ACC112 (cell line): ENCODE data around the gene AMPD2.
A peak's percentile ranks its signal among the peaks of the same experiment; 100 is the strongest.

Experiments
- H2AFZ ChIP-seq: fragments of 200-600 bp; sonication (generic); one replicate; pipeline ENCODE4 v1.6.0; 2017; ENCODE audit warnings: antibody characterized with exemption, low read length; ENCODE audit not compliant: unreplicated experiment
- H3K27ac ChIP-seq: fragments of 200-600 bp; sonication (generic); 2 replicates; pipeline ENCODE4 v1.5.1; 2014; ENCODE audit warnings: low read depth, mild to moderate bottlenecking, antibody characterized with exemption, low read length, moderate library complexity
- H3K27me3 ChIP-seq: fragments of 200-600 bp; sonication (generic); 2 replicates; pipeline ENCODE4 v1.6.1; 2014; ENCODE audit warnings: mild to moderate bottlenecking, antibody characterized with exemption, low read length, moderate library complexity, mixed read lengths; ENCODE audit not compliant: insufficient read depth
- H3K36me3 ChIP-seq: fragments of 200-600 bp; sonication (generic); 2 replicates; pipeline ENCODE4 v1.6.1; 2016; ENCODE audit warnings: mild to moderate bottlenecking, antibody characterized with exemption, low read length, moderate library complexity, mixed read lengths; ENCODE audit not compliant: insufficient read depth
- H3K4me1 ChIP-seq: fragments of 200-600 bp; sonication (generic); one replicate; pipeline ENCODE4 v1.6.1; 2016; ENCODE audit warnings: low read length, mixed read lengths; ENCODE audit not compliant: insufficient read depth, unreplicated experiment, control insufficient read depth
- H3K4me3 ChIP-seq: fragments of 200-600 bp; sonication (generic); 2 replicates; pipeline ENCODE4 v1.5.1; 2014; ENCODE audit warnings: mild to moderate bottlenecking, low read depth, low read length
- H3K79me2 ChIP-seq: fragments of 200-600 bp; sonication (generic); one replicate; pipeline ENCODE4 v1.6.0; 2016; ENCODE audit warnings: low read length; ENCODE audit not compliant: control insufficient read depth, unreplicated experiment, insufficient read depth

The AMPD2 gene

DNA sequence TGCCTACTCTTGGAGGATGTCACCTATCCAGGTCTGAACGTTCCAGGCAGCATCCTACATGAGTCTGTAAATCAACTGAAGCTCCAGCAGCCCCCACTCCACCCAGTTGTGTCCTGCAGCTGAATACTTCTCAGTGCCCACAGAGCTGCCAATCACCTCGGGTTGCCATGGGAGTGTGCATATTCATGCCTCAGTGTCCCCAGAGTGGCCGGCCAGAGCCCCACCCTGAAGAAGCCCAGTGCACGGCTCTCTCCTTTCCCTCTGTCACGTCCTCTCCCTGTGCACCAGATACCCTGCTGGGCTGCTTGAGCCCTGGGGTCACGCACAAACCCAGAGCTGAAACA, 20.2 kb downstream of the AMPD2 start:
- Histone ChIP-seq H3K79me2 (no peaks in the 10 kb centered on the region), H3K36me3 (no peaks in the 10 kb centered on the region), H3K27me3 (no peaks in the 10 kb centered on the region), H3K4me3 (no peak overlapping the region), H3K4me1 (peaks cover 20% of the 10 kb centered on the region), H2AFZ (no peak overlapping the region), H3K27ac (no peak overlapping the region)

DNA sequence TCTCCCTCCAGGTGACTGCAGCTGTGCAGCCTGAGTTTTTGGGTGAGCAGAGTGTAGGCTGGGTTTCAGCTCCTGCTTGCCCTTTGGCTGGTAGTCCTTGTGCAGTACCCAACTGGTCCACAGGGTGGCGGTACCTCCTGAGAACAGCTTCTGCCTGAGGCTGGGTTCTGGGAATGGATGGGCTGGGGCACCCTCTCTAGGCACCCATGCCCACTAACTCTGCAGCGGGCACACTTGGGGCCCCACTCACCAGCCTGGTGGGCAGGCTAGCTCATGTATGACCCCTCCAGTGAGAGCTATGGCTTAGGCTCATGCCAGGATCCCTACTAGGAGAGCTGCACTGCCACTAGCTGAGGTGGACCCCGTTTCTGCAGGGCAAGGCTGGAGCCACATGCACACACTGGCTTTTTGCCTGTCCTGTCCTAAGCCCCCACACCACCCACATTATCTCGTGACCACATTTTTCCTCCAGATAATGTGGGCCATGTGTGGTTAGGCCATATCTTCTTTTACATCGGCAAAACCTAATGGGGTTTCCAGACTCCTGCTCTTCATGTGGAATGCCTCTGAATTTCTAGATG, 20.7 kb downstream of the AMPD2 start:
- H3K4me3 ChIP-seq: no peak overlapping the region
- H3K79me2 ChIP-seq: no peaks in the 10 kb centered on the region
- no peak overlapping the region for H2AFZ ChIP-seq
- H3K36me3 ChIP-seq: no peaks in the 10 kb centered on the region
- no peak overlapping the region for H3K27ac ChIP-seq
- peaks cover 20% of the 10 kb centered on the region for H3K4me1 ChIP-seq
- H3K27me3 ChIP-seq: no peaks in the 10 kb centered on the region

DNA sequence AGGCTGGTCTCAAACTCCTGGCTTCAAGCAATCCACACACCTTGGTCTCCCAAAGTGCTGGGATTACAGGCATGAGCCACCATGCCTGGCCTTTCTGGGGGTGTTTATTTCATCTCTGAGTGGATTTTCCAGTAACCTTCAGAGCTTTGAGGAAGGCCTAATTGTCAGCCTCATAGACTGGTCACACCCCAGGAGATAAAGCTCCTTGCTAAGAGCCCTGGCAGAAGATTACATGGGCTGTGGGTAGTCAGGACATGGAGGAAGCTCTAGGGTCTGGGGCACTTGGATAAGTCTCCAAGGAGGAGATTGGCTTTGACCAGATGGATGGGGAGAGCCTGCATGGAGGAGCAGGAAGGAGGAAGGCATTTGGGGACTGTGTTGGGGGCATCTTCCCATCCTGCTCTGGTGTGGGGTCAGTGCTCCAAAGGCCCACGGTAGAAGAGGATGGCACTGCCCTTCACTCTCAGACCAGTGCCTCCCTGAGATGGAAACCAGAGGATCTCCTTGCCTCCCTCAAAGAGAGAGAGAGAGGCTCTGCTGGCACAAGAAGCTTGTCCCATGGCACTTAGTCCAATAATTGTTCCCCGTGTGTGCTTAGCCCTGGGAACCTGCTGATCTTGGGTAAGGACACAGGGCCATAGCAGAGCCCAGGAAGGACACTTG, 21.6 kb downstream of the AMPD2 start:
- no peak overlapping the region for H3K27ac ChIP-seq
- no peaks in the 10 kb centered on the region for H3K27me3 ChIP-seq
- H3K36me3 ChIP-seq: no peaks in the 10 kb centered on the region
- H3K79me2 ChIP-seq: no peaks in the 10 kb centered on the region
- H3K4me3 ChIP-seq: no peak overlapping the region
- peaks cover 12% of the 10 kb centered on the region for H3K4me1 ChIP-seq
- no peak overlapping the region for H2AFZ ChIP-seq

DNA sequence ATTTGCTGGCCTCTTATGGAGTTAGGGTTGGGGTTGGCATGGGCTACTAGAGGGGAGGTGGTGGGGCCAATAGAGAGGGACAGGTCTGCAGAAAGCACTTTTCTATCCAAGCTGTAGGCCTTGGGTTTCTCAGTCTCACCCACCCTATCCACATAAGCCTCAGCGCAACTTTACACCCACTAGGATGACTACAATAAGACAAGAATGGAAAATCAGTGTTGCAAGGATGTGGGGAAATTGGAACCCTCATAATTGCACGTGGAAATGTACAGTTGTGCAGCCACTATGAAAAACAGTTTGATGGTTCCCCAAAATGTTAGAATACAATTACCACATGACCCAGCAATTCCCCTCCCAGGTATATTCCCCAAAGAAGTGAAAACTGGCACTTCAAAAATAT, 22.2 kb downstream of the AMPD2 start:
- Histone ChIP-seq H3K79me2 (no peaks in the 10 kb centered on the region), H3K4me3 (no peak overlapping the region), H3K4me1 (peaks cover 5% of the 10 kb centered on the region), H3K27ac (no peak overlapping the region), H3K36me3 (no peaks in the 10 kb centered on the region), H3K27me3 (no peaks in the 10 kb centered on the region), H2AFZ (no peak overlapping the region)

DNA sequence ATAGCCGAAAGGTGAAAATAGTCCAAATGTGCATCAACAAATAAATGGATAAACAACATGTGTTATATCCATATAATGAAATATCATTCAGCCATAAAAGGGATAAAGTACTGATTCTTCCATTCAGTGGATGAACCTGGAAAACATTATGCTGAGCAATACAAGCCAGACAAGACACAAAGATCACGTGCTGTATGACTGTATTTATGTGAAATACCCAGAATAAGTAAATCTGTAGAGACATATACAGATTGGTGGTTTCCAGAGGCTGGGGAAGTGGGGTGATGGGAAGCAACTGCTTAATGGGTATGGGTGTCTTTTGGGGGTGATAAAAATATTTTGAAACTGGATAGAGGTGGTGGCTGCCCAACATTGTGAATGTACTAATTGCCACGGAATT, 23.0 kb downstream of the AMPD2 start:
- Histone ChIP-seq H2AFZ (no peak overlapping the region), H3K36me3 (no peaks in the 10 kb centered on the region), H3K27ac (no peak overlapping the region), H3K4me3 (no peak overlapping the region), H3K79me2 (no peaks in the 10 kb centered on the region), H3K27me3 (no peaks in the 10 kb centered on the region), H3K4me1 (peaks cover 4% of the 10 kb centered on the region)

DNA sequence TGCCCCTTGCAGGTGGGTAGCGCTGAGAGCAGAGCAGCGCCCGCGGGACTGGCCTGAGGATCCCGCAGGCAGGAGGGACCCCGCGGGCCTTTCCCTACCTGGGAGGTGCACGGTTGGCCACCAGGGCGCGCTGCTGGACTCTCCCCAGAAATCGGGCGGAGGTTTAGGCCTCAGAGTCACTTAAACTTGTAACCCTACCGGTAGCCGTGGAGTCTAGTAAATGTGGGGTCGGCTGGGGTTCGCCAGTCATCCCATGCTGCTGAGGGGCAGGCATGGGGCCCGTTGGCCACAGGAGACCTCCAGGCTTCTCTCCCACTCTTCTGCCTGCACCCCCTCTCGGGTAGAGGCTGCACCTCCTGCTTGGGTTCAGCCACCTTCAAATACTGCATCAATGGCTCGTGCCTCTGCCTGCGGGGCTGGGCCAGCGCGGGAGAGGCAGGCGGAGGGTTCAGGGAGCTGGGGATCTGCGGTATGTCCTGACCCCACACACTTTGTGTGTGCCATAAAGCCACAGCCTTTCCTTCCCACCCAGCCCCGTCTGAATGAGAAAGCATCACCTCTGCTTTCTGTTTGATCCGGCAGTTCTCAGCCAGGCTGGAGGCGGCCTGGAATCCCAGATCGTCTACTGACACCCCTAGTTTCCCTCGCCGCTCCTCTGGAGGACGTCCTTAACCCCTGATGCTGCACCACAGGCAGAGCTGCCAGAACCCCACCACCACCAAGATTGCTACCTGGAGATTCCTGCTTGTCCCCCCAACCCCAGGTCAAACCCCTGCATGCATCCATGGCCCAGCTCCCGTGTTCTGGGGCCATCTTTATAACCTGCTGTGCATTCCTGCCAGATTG, 24.0 kb downstream of the AMPD2 start:
- Histone ChIP-seq H3K36me3 (no peaks in the 10 kb centered on the region), H3K4me1 (peaks cover 4% of the 10 kb centered on the region), H3K4me3 (no peak overlapping the region), H3K27me3 (no peaks in the 10 kb centered on the region), H3K79me2 (no peaks in the 10 kb centered on the region), H2AFZ (peak overlapping the region; percentile 76), H3K27ac (no peak overlapping the region)

DNA sequence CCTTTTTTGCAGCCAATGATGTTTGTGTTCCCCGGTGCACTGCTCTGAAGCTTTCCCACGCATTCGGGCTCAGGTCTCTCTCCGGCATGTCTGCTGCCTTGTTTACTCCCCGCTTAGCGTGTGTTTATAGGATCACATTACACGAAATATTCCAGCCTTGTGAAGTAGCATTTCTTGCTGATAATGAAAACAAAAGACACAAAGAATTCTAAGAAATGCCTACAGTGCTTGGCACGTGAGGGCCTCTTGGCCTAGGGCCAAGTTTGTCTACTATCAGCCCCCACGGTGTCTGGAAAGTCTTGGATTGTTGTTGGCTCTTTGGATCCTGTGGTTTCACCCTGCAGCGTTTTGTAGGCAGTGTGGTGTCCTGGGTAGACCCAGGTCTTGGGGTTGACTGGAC, 25.0 kb downstream of the AMPD2 start:
- no peak overlapping the region for H3K27ac ChIP-seq
- no peak overlapping the region for H2AFZ ChIP-seq
- peaks cover 4% of the 10 kb centered on the region for H3K4me1 ChIP-seq
- no peaks in the 10 kb centered on the region for H3K27me3 ChIP-seq
- H3K4me3 ChIP-seq: no peak overlapping the region
- no peaks in the 10 kb centered on the region for H3K36me3 ChIP-seq
- H3K79me2 ChIP-seq: no peaks in the 10 kb centered on the region

DNA sequence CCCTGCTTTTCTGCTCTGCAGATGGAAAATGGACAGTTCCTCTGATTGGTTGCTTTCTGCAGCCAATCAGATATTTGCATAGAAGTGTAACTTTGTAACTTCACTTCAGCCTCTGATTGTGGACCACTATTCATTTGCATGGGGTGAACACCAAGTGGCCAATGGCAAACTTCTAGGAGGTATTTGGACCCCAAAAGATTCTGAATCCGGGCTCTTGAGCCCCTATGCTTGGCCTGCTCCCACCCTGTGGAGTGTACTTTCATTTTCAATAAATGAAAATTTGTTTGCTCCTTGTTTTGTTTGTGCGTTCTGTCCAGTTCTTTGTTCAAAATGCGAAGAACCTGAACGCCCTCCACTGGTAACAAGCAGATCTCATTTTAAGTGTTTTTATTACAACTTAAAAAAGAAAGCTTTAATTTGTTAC, 29.9 kb downstream of the AMPD2 start:
- Histone ChIP-seq H2AFZ (peak overlapping the region; percentile 84), H3K4me3 (peak overlapping the region; percentile 72), H3K4me1 (peaks cover 14% of the 10 kb centered on the region), H3K36me3 (no peaks in the 10 kb centered on the region), H3K27ac (no peak overlapping the region), H3K27me3 (peaks cover 11% of the 10 kb centered on the region; the same call in 1 of the 2 replicates), H3K79me2 (no peaks in the 10 kb centered on the region)

DNA sequence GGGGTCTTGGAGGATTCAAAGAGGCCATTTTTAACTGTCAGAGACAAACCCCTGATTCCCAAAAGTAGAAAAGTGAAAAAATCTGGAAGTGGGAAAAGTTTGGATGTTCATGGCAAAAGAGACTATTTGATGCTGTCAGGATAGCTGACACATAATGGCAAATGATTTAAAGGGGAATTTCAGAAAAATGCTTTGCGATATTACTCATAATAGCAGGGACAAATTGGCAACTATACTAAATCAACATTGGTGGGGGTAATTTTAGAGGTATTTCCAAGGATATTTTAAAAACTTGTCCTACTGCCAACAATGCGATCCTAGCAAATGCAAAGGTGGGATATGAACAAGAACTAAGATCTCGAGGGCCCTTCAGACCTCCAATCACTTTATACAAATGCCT, 31.0 kb downstream of the AMPD2 start:
- Histone ChIP-seq H3K4me1 (peaks cover 19% of the 10 kb centered on the region), H3K27ac (no peak overlapping the region), H3K36me3 (no peaks in the 10 kb centered on the region), H3K4me3 (no peak overlapping the region), H2AFZ (peak overlapping the region; percentile 26), H3K27me3 (peaks cover 11% of the 10 kb centered on the region; the same call in 1 of the 2 replicates), H3K79me2 (no peaks in the 10 kb centered on the region)

DNA sequence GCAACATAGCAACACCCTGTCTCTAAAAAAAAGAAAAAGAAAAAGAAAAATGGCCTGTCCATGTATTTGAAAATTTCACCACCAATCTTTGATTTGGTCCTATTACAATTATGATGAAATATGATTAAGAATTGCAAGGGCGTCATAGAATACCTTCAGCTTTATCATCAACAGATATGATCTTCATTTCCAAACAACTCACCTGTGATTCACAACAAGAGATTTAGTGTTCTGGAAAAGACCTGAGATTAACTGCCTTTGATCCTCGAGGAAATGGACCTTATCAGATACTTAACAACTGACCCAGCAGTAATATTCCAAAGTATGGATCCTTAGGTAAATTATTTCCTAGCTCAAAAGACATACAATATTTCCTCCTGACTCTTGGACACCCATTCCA, 32.8 kb downstream of the AMPD2 start:
- H2AFZ ChIP-seq: no peak overlapping the region
- no peaks in the 10 kb centered on the region for H3K36me3 ChIP-seq
- no peak overlapping the region for H3K4me3 ChIP-seq
- no peak overlapping the region for H3K27ac ChIP-seq
- peaks cover 11% of the 10 kb centered on the region; the same call in 1 of the 2 replicates for H3K27me3 ChIP-seq
- H3K79me2 ChIP-seq: no peaks in the 10 kb centered on the region
- peaks cover 19% of the 10 kb centered on the region for H3K4me1 ChIP-seq
